Neuron (in vitro differentiated cells): ENCODE data around the gene PTCRA.

Source experiments
- H2AFZ ChIP-seq: one replicate; pipeline ENCODE4 v1.6.1; 2013; ENCODE audit warnings: low read depth, mild to moderate bottlenecking, inconsistent platforms, low read length, moderate library complexity
- H3K27me3 ChIP-seq: one replicate; pipeline ENCODE4 v1.6.1; 2013; ENCODE audit warnings: low read length; ENCODE audit not compliant: insufficient read depth
- H3K36me3 ChIP-seq: one replicate; pipeline ENCODE4 v1.6.1; 2013; ENCODE audit warnings: low read length; ENCODE audit not compliant: insufficient read depth
- H3K4me1 ChIP-seq: one replicate; pipeline ENCODE4 v1.6.1; 2013; ENCODE audit warnings: low read length; ENCODE audit not compliant: insufficient read depth
- H3K4me3 ChIP-seq: 2 replicates; pipeline ENCODE4 v1.5.1; 2013; ENCODE audit warnings: mild to moderate bottlenecking, low read length, moderate library complexity
- H3K9me3 ChIP-seq: one replicate; pipeline ENCODE4 v1.6.1; 2013; ENCODE audit warnings: low read length

Gene PTCRA

DNA sequence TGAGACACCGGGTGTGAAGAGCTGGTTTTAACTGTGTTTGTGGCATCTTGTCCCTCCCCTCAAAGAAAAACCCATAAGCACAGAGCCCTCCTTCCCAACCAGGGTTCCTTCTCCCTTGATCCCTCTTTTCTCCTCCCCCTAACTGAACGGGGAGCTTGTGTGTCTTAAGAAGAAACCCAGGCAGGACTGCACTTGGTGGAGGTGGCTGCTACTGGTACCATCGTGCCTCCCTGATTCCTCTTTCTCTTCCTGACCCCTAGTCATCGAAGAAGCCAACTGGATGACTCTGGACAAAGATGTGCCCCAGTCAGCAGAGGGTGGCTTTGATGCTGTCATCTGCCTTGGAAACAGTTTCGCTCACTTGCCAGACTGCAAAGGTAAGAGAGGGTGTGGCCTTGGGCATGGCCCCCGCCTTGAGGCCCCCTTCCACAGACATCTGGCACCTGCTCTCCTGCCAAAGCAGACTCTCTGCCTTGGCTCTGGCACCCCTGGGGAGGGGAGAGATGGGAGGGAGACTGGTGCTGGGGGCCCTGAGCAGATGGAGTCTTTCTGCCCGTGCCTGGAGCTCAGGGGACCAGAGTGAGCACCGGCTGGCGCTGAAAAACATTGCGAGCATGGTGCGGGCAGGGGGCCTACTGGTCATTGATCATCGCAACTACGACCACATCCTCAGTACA lies 46.8 kb downstream of the PTCRA start:
- H3K4me3 ChIP-seq: no peak overlapping the region
- H3K4me1 ChIP-seq: no peaks in the 10 kb centered on the region
- peaks cover 30% of the 10 kb centered on the region for H3K36me3 ChIP-seq
- no peaks in the 10 kb centered on the region for H3K27me3 ChIP-seq
- no peaks in the 10 kb centered on the region for H3K9me3 ChIP-seq
- H2AFZ ChIP-seq: no peak overlapping the region

DNA sequence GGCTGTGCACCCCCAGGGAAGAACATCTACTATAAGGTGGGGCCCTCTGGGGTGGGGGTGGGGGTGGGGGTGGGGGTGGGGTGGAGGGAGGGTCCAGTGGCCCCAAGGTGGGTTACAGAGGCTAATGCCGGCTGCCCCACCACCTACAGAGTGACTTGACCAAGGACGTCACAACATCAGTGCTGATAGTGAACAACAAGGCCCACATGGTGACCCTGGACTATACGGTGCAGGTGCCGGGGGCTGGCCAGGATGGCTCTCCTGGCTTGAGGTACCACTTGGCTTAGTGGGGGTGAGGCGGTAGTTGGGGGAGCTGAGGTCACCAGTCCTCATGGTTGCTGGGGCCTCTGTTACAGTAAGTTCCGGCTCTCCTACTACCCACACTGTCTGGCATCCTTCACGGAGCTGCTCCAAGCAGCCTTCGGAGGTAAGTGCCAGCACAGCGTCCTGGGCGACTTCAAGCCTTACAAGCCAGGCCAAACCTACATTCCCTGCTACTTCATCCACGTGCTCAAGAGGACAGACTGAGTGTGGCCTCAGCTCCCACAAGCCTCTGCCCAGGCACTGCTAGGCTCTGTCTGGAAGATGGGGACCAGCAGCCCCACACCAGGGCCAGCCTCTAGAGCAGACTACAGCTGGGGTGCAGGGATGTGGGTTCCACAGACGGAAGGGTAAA lies 47.5 kb downstream of the PTCRA start:
- no peak overlapping the region for H3K4me3 ChIP-seq
- no peaks in the 10 kb centered on the region for H3K9me3 ChIP-seq
- H3K27me3 ChIP-seq: no peaks in the 10 kb centered on the region
- peaks cover 30% of the 10 kb centered on the region for H3K36me3 ChIP-seq
- no peaks in the 10 kb centered on the region for H3K4me1 ChIP-seq
- H2AFZ ChIP-seq: no peak overlapping the region

DNA sequence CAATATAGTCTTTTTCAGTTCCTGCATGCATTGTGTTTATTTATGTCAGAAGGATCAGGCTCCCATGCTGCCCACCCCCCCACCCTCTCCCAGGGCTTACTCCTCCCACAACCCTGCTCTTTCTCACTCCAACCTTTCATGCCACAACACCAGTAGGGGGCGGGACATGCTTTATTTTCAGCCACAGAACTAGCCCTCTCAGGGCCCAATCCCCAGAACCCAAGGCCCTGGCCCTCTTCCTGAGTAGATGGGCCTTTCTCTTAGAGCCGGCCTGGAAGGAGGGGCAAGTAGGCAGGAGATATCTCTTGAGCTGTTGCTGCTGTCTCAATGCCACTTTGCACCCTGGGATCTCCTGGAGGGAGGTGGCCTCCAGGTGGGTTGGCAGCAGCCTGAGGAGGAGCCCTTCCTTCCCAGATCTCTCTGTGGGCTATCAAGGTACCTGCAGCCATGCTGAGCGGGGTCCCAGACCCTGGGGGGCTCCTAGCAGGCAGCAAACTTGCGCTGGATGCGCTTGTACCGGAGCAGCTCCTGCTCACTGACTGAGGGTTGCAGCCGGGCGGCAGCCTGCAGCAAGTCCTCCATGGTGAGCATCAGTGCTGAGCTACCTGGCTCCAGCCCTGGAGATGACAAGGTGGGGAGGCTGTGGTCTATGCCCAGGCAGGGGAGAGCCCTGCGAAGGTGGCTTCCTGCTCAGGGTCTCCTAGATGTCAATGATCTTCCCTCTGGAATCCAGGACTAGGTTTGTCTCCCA lies 48.2 kb downstream of the PTCRA start:
- no peaks in the 10 kb centered on the region for H3K9me3 ChIP-seq
- H3K36me3 ChIP-seq: peaks cover 33% of the 10 kb centered on the region
- no peaks in the 10 kb centered on the region for H3K27me3 ChIP-seq
- H3K4me1 ChIP-seq: no peaks in the 10 kb centered on the region
- H2AFZ ChIP-seq: no peak overlapping the region
- H3K4me3 ChIP-seq: no peak overlapping the region

- Histone ChIP-seq H3K36me3 (peaks cover 33% of the 10 kb centered on the region), H3K4me3 (no peak overlapping the region), H3K9me3 (no peaks in the 10 kb centered on the region), H3K4me1 (no peaks in the 10 kb centered on the region), H3K27me3 (no peaks in the 10 kb centered on the region), H2AFZ (no peak overlapping the region)
Measured at GRCh38 chr6:42966571-42966970, 50.7 kb downstream of the PTCRA start.

- H3K27me3 ChIP-seq: no peaks in the 10 kb centered on the region
- H2AFZ ChIP-seq: no peak overlapping the region
- H3K4me1 ChIP-seq: no peaks in the 10 kb centered on the region
- peaks cover 30% of the 10 kb centered on the region for H3K36me3 ChIP-seq
- H3K9me3 ChIP-seq: no peaks in the 10 kb centered on the region
- no peak overlapping the region for H3K4me3 ChIP-seq
Measured at GRCh38 chr6:42967228-42967627, 51.4 kb downstream of the PTCRA start.

- H3K4me1 ChIP-seq: no peaks in the 10 kb centered on the region
Measured at GRCh38 chr6:42968126-42968701, 52.4 kb downstream of the PTCRA start.

DNA sequence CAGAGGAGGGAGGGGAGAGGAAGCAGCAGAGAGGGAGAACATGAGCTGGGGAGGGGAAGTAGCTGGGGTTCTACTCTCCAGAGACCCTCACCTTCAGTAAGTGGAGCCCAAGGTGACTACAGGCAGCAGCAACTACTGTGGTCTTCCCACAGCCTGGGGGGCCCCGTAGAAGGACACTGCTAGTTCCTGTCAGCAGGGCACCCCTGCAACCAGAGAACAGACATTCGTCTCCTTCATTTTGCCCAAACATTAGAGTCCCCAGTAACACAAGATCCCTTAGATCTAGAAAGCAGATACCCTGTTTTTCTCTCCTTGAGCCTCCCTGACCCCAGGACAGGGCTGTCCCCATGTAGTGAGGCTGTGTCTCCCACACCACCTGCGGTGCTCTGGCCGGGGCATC lies 52.9 kb downstream of the PTCRA start:
- Histone ChIP-seq H3K36me3 (peaks cover 32% of the 10 kb centered on the region), H2AFZ (no peak overlapping the region), H3K4me1 (no peaks in the 10 kb centered on the region), H3K4me3 (no peak overlapping the region), H3K27me3 (no peaks in the 10 kb centered on the region), H3K9me3 (no peaks in the 10 kb centered on the region)

More at GRCh38 chr6:42968126-42968701, 52.4 kb downstream of the PTCRA start:
- Histone ChIP-seq H3K36me3 (peaks cover 30% of the 10 kb centered on the region), H2AFZ (no peak overlapping the region), H3K9me3 (no peaks in the 10 kb centered on the region), H3K27me3 (no peaks in the 10 kb centered on the region), H3K4me3 (no peak overlapping the region)

GRCh38 chr6:42969431-42969830 lies 53.6 kb downstream of the PTCRA start:
- Histone ChIP-seq H3K4me1 (no peaks in the 10 kb centered on the region), H3K27me3 (no peaks in the 10 kb centered on the region), H3K9me3 (no peaks in the 10 kb centered on the region), H2AFZ (no peak overlapping the region), H3K4me3 (no peak overlapping the region), H3K36me3 (peaks cover 31% of the 10 kb centered on the region)

DNA sequence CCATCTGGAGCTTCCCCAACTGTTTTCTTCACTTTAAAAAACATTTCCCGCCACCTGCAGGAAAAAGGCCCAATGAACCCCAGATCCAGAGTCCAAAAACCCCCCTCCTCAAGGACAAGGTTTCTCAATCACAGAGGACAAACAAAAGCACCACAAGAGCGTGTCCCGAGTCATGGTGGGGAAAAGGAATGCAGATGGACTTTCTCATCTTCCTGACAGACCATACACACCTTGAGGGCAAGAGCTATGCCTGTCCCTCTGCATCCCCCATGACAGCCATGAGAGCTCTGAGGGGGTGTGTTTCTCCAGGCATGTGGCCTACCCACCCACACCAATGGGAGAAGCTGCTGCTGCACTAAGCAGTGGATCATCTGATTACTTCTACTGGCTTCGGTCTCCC lies 54.1 kb downstream of the PTCRA start:
- Histone ChIP-seq H3K4me1 (no peaks in the 10 kb centered on the region), H3K27me3 (no peaks in the 10 kb centered on the region), H3K9me3 (no peaks in the 10 kb centered on the region), H3K4me3 (no peak overlapping the region), H3K36me3 (peaks cover 27% of the 10 kb centered on the region), H2AFZ (no peak overlapping the region)

DNA sequence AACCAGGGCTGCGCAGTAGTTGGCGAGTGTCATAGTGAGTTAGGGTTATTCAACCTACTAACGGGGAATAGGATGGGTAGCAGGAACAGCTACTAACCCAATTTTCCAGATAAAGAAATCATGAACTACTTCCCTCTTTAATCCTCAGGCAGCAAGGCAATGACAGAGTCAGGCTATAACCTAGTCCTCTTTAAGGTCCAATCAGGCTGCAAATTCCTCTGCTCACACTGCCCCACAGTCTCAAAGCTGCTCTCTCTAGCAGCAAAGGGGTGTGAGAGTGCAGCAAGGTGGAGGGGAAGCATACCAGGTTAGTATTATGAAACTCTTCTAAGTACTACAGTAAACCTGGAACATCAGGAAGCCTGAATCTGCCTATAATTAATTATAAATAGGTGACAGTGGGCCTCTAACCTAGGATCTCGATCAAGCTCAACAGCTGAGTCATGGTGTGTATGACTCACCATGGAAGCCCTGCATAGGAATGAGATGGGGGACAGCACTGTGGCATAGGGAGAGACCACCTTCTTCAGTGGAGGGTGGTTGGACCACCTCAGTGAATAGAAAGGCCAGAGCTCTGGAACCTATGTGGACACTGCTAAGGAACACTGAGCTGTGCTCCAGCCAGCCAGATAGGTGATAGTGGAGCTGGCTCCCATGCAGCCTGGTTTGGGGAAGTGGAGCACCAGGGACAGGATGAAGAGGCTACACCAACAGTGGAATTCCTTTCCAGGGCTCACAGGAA lies 55.2 kb downstream of the PTCRA start:
- no peak overlapping the region for H2AFZ ChIP-seq
- no peaks in the 10 kb centered on the region for H3K9me3 ChIP-seq
- no peak overlapping the region for H3K4me3 ChIP-seq
- no peaks in the 10 kb centered on the region for H3K27me3 ChIP-seq
- peaks cover 20% of the 10 kb centered on the region for H3K36me3 ChIP-seq
- no peaks in the 10 kb centered on the region for H3K4me1 ChIP-seq

- H3K4me3 ChIP-seq: no peak overlapping the region
- peaks cover 13% of the 10 kb centered on the region for H3K36me3 ChIP-seq
- no peaks in the 10 kb centered on the region for H3K4me1 ChIP-seq
- H3K27me3 ChIP-seq: no peaks in the 10 kb centered on the region
- H2AFZ ChIP-seq: no peak overlapping the region
- H3K9me3 ChIP-seq: no peaks in the 10 kb centered on the region
Measured at GRCh38 chr6:42971746-42972327, 56.0 kb downstream of the PTCRA start.

DNA sequence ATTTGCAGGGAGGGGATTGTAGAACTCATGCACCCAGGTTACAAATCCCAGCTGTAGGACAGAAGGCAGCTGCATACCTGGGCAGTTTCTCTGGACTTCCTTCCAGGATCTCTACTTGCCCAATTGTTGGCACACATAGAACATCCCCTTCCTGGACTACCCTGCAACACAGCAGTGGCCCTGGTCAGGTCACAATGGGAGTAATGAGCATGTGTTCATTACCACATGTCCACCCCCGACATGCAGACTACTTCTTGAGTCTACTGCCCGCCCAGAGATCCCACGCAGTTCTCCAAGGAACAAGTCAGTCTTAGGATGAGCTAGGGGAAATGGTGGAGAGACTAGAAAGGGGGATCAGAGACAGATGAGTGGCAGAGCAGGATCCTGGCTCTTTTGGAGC lies 58.1 kb downstream of the PTCRA start:
- Histone ChIP-seq H2AFZ (no peak overlapping the region), H3K9me3 (no peaks in the 10 kb centered on the region), H3K4me1 (peaks cover 5% of the 10 kb centered on the region), H3K4me3 (no peak overlapping the region), H3K27me3 (no peaks in the 10 kb centered on the region), H3K36me3 (peaks cover 7% of the 10 kb centered on the region)
